GM12891 (cell line): Measurements from ENCODE around the gene MAD1L1.
"Not testable (repeated sequence)": the region's sequence is repeated elsewhere in the genome, so short reads cannot be mapped to it uniquely, and the experiment has no call there.

Experiments used
- DNase-seq: peaks from one replicate; pipeline ENCODE4 v3.0.0; 2011; ENCODE audit warnings: low spot score; ENCODE audit not compliant: insufficient read length
- FAIRE-seq: peaks from 2 replicates; lab custom pipeline; 2011; peaks lifted over from hg19 to GRCh38; lab: Jason Lieb, UNC
- PAX5 ChIP-seq: IDR thresholded peaks from 2 replicates; pipeline ENCODE4 v1.6.1; 2011; ENCODE audit warnings: low read length, moderate library complexity, mild to moderate bottlenecking; ENCODE audit not compliant: insufficient read depth, severe bottlenecking
- POLR2A ChIP-seq: IDR thresholded peaks from 2 replicates; pipeline ENCODE4 v1.6.1; 2011; ENCODE audit warnings: low read depth, low read length, control low read depth
- POLR2AphosphoS5 ChIP-seq: IDR thresholded peaks from 2 replicates; pipeline ENCODE4 v1.6.1; 2011; ENCODE audit warnings: low read depth, low read length, control low read depth
- POU2F2 ChIP-seq: IDR thresholded peaks from 2 replicates; pipeline ENCODE4 v1.6.1; 2011; ENCODE audit warnings: low read depth, mild to moderate bottlenecking, control low read depth, low read length, moderate library complexity
- SPI1 ChIP-seq: IDR thresholded peaks from 2 replicates; pipeline ENCODE4 v1.6.1; 2011; ENCODE audit warnings: low read depth, low read length, control low read depth
- TAF1 ChIP-seq: IDR thresholded peaks from 2 replicates; pipeline ENCODE4 v1.6.1; 2011; ENCODE audit warnings: low read depth, low read length, control low read depth

The MAD1L1 gene

GRCh38 chr7:1973321-1974251 is 259.2 kb downstream of the MAD1L1 start:
- TF ChIP-seq POLR2AphosphoS5 (no peak), POLR2A (no peak), POU2F2 (no peak), TAF1 (no peak), PAX5 (no peak), SPI1 (no peak)
- no peak for DNase-seq
- no peak for FAIRE-seq

GRCh38 chr7:1972744-1973143 is 260.0 kb downstream of the MAD1L1 start:
- FAIRE-seq: no peak
- TF ChIP-seq PAX5 (no peak), SPI1 (no peak), POLR2A (no peak), POLR2AphosphoS5 (no peak), TAF1 (no peak), POU2F2 (no peak)

GRCh38 chr7:1971946-1972654 is 260.6 kb downstream of the MAD1L1 start:
- no peak for FAIRE-seq
- TF ChIP-seq POLR2AphosphoS5: no peak
- no peak for TF ChIP-seq POLR2A
- TF ChIP-seq PAX5: no peak
- TF ChIP-seq SPI1: no peak
- TF ChIP-seq POU2F2: no peak
- no peak for TF ChIP-seq TAF1
- DNase-seq: no peak

More at GRCh38 chr7:1972744-1973143, 260.0 kb downstream of the MAD1L1 start:
- DNase-seq: no peak

GRCh38 chr7:1970895-1971294 is 261.9 kb downstream of the MAD1L1 start:
- no peak for DNase-seq
- FAIRE-seq: no peak
- no peak for TF ChIP-seq POLR2A
- no peak for TF ChIP-seq PAX5
- no peak for TF ChIP-seq POU2F2
- TF ChIP-seq TAF1: no peak

GRCh38 chr7:1970285-1970660 is 262.5 kb downstream of the MAD1L1 start:
- FAIRE-seq, DNase-seq: not testable (repeated sequence)

GRCh38 chr7:1969459-1970284 is 263.1 kb downstream of the MAD1L1 start:
- no peak for TF ChIP-seq TAF1
- TF ChIP-seq SPI1: 0 out of 2 replicates have a peak, but pooled peaks have one; percentile 0
- no peak for DNase-seq
- no peak for FAIRE-seq

GRCh38 chr7:1968397-1969111 is 264.2 kb downstream of the MAD1L1 start:
- TF ChIP-seq TAF1 (no peak), POLR2A (no peak), SPI1 (no peak), PAX5 (no peak), POU2F2 (no peak), POLR2AphosphoS5 (no peak)
- DNase-seq: no peak
- no peak for FAIRE-seq

GRCh38 chr7:1967512-1968396 is 265.0 kb downstream of the MAD1L1 start:
- FAIRE-seq (no peak), DNase-seq (no peak)
- TF ChIP-seq TAF1: no peak
- TF ChIP-seq POLR2A: no peak
- TF ChIP-seq POU2F2: no peak
